Stimulated activated CD8-positive, alpha-beta memory T cell treated with anti-CD3 and anti-CD28 coated beads, Interleukin-4, amount 100 ng/mL, for 24 hours (primary cell): Measurements from ENCODE around the gene IL16.

Source experiments
- DNase-seq: peaks from one replicate; pipeline ENCODE4 v3.0.0-alpha.2; 2020; ENCODE audit warnings: low read depth

The IL16 gene

DNA sequence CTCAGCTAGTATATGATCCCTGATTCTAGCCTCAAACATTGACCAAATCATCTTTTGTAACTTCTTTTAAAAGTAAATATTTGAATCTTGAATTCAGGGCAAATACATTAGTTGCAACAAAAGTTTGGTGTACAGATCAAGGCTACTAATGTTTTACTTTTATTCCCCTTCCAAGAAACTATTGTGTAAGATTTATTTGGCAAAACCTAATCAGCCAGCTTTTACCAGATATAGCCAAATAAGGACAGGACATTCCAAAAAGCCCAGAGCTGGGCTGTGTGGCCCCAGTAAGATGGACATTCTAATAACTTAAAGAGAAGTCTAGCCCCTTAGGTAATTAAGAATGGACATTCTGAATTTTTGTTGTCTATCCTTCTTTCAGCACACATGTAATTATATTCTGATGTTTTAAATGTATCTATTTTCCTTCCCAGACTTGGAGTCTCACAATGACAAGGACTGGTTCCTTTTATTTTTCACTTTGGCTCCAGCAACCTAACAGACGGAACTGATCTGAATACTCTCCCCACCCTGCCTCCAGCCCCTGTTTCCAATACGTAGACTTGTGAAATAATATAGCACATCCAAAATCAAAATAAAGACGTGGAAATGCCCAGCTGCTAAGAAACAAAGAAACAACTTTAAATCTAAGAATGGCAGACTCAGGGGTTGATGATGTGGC, 79.2 kb downstream of the IL16 start:
- DNase-seq: no peak

DNA sequence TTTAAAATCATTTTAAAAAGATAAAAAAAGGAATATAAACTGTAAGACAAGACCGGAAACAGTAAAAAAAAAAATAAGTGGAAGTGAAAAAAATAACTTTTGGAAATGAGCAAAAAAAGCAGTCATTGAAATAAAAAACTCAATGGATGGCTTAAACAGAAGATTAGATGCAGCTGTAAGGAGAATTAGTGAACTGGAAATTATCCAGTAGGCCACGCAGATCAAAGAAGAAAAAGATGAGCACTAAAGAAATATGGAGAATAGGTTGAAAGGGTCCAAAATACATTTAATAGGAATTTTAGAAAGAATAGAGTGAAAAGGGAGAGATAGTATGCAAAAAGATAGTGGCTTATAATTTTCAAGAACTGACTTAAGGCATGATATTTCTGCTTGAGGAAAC, 80.3 kb downstream of the IL16 start:
- no peak for DNase-seq

DNA sequence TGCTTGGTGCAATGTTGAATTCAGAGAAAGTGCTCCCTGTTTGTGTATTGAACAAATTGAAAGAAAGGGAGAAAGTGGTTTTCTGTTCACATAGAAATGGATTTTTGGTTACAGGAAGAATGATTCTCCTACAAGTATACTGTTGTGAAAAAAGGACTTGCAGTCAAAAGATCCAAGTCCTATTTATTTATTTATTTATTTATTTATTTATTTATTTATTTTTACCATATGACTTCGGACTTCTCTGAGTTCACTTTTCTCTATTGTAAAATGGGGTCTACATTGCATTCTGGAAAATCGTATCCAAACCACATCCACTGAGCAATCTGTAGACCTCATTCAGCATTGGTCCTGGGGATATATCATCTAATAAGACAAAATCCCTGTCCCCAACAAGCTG, 81.2 kb downstream of the IL16 start:
- no peak for DNase-seq

DNA sequence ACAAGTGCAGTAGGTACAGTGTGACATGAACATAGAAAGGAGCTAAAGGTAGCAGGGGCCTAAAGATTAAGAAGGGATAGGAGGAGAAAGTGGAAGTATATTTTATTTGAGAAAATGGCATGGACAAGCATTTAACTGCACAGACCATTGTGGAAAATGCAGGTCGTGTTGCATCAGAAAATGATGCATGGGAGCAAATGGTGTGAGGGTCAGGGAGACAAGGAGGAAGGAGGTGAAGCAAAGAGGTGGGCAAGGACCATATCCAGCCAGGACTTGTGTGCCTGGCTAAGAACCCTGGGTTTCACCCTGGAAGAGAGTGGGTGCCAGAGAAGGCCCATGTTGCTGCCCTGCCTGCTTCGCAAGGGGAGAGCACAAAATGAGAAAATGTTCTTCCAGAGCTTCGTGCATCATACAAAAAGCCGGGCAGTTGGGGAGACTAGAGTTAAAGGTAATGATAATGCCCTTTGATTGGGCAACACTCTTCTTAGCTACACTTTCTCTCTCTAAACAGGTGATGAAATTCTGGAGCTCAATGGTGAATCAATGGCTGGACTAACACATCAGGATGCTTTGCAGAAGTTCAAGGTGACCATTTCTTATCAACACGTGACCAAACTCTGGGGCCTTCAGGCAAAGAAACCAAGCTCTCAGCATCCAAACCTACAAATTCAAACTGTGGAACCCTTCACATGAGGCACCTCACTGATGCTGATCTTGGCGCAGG, 81.8 kb downstream of the IL16 start:
- no peak for DNase-seq

DNA sequence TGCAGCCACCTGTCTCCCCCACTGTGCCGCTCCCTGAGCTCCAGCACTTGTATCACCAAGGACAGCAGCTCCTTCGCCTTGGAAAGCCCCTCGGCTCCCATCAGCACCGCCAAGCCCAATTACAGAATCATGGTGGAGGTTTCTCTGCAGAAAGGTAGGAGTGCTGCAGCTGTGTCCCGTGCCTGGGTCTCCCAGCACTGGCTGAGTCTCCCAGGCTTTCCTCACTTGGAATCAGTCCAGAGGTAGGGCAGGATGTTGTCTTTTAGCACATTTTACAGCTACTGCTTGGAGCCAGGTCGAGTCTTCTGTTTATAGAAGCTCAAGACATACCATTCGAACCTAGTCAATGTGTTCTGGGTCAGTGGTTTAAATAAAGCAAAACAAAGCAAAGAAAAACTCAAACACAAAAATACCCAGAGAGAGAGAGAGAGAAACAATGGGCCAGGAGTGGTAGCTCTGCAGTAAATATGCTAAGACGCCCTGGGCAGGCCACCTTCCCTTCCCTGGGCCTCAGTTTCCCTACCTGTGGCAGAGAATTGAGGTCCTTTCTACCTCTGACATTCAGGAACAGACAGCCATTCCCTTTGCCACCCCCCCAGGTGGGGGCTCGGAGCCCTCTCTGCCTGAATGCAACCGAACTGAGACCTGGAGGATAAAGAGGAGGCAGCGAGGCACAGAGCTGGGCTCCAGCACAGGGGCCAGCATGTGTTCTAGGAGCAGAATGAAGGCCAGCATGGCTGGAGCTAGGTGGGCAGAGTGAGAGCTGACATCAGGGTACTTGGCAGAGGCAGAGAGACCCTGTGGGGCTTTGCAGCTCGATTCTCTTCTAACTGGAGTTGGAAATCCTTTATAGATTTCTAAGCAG, 83.2 kb downstream of the IL16 start:
- no peak for DNase-seq

DNA sequence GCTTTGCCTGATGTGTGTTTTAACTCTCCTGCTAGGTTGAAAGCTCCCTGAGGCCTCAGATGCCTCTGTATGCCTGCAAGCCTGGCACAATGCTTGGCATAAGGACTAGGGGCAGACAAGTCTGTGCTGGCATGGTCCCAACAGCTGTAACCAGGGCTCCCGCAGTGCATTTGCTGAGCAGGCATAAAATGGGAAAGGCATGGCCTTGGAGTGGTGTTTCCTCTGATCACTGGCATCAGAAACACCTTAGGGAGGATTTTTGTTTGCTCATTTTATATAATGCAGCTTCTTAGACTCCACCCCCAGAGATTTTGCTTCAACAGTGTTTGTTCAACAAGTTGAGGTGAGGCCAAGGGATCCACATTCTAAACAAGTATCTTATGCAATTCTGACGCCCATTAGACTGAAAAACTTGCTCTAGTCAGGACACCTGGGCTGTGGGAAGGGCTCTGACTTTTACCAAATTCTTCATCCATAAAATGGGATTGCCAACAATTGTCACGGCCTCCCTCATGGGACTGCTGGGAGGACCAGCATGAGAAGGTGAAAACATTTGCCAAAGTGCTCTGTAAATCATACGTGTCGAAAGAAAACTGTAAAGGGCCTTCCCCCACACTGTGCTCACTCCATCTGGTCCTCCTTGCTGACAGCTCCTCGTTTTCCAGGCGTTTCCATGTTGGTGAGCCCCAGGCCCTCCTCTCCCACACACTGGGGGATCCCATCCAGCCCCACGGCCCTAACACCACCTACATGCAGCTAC, 84.2 kb downstream of the IL16 start:
- no peak for DNase-seq

DNA sequence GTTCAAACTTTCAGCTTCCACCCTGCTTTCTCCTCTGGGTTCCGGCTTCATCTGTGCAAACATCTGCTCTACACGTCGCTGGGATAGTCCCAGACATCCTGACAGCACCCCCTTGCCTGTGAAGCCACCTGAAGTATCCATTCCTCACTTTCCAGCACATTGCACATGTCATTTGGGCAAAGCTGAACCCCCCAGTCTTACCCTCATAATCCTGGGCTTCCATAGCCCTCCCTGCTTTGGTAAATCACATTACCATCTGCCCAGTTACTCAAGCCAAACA, 84.7 kb downstream of the IL16 start:
- no peak for DNase-seq

DNA sequence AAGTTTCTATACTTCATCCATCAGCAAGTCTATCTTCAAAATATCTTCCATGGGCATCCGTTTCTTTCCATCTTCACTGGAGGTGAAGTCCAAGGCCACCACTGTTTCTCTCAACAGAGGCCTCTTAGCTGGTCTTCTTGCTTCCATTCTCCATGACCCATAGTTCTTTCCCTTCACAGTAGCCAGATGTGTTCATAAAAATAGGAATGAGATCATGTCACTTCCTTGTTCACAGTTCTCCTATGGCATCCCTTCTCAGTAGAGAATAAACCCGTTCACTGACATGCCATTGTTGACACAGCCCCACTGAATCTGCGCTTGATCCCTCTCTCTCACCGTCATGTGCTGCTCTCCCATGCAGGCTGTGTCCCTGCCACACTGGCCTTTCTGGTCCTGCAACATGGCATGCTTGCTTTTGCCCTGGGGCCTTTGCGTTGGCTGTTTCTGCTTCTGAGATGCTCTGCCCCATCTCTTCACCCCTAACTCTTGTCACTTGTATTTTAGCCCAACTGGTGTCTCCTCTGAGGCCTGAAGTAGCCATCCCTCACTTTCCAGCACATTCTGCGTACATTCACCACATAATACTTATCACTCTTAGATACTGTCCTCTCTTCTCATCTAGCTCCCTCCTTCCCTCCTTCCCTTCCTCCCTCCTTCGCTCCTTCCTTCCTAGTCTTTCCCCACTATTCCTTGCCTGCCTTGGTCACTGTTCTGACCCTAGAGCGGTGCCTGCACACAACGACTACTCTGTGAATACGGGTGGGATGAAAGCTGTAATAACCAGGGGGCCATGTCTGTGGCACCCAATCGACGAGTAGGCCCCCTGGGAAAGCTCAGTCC, 85.3 kb downstream of the IL16 start:
- no peak for DNase-seq

DNA sequence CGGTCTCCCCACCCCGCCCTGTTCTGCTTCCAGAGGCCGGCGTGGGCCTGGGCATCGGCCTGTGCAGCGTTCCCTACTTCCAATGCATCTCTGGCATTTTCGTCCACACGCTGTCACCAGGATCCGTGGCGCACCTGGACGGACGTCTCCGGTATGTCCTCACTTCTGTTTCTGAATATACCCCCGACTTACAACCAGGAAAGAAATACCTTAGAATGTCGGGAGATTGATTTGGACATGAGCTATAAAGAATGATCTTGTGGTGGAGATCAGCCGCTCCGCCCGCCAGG, 85.9 kb downstream of the IL16 start:
- no peak for DNase-seq

DNA sequence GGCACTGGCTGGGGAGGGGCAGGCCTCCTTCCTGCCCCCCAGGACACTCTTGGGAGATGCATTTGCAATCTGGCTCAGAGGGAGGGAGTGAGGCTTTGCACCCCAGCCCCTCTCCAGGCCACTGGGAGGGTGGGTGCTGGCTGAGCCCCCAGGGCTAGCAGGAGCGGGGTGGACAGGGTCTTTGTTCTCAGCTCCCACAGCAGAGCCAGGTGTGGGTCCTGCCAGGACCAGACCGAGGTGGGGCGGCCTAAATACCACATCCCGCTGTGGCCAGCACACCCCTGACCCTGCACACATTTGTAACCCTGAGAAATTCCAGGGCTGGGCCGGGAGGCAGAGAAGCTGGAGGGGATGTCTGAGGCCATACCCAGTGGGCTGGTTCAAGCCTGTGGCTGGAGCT, 86.2 kb downstream of the IL16 start:
- no peak for DNase-seq

DNA sequence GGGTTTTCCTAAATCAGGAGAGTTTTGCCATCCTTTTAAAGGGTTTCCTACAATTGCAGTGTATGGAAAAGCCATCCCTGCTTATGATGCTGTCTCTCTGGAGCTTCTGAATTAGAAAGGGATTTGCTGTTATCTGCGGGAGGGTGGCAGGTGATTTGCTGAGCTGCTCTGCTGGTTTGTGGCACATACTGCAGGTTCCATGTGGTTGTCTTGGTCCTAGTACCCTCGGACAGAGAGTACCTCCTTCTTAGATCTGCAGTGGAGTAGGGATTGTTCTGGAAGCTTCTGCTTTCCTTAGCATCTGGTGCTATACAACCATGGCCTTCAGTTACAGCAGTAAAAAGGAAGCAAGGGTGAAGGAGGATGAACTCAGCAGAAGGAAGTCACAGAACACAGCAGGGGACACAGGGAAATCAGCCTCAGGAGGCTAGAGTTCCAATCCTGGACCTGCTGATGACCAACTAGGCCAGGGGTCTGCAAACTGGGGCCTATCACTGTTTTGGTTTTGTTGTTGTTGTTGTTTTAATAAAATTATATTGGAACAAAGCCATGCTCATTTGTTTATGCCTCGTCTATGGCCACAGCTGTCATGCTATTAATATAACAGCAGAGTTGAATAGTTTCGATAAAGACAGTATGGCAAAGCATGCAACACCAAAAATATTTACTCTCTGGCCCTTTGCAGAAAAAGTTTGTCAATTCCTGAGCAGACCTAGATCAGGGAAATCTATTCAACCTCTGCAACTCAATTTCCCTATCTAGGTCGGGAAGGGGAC, 87.8 kb downstream of the IL16 start:
- no peak for DNase-seq

DNA sequence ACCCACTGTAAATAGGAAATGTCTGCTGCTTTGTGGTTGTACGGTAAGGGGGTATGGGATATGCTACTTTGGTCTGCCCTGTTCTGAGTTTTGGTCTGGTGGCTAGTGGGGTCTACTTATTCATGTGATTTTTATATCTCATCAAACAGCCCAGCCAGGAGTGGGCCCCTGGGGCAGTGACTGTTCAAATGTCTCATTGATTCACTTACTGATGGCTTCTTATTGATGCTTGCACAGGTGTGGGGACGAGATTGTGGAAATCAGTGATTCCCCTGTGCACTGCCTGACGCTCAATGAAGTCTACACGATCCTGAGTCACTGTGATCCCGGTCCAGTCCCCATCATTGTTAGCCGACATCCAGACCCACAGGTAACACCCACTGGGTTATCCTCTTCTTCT, 88.8 kb downstream of the IL16 start:
- DNase-seq: no peak

DNA sequence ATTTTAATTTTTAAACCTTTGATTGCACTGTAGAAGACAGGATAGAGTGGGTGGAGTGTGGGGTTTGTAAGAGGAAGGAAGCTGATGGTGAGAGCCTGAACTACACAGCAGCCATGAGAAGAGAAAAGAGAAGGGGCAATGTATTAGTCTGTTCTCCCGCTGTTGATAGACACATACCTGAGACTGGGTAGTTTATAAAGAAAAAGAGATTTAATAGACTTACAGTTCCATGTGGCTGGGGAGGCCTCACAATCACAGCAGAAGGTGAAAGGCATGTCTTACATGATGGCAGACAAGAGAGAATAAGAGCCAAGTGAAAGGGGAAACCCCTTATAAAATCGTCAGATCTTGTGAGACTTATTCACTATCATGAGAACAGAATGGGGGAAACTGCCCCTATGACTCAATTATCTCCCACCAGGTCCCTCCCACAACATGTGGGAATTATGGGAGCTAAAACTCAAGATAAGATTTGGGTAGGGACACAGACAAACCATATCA, 90.0 kb downstream of the IL16 start:
- DNase-seq: no peak

DNA sequence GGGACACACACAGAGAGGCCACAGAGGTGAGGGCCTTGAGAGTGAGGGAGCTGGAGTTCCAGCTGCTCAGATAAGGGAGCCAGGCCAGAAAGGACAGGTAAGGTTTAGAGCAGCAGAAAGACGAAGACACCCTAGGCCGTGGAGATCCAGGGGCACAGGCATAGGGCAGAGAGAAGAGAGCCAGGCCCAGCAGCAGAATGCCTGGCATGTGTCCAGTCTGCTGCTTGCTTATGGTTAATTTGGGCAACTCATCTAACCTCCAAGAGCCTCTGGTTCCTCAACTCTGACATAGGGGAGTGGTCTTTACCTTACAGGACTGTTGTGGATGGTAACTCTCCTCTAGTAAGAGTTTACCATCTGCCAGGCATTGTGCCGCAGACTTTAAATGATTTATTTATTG, 91.4 kb downstream of the IL16 start:
- no peak for DNase-seq

DNA sequence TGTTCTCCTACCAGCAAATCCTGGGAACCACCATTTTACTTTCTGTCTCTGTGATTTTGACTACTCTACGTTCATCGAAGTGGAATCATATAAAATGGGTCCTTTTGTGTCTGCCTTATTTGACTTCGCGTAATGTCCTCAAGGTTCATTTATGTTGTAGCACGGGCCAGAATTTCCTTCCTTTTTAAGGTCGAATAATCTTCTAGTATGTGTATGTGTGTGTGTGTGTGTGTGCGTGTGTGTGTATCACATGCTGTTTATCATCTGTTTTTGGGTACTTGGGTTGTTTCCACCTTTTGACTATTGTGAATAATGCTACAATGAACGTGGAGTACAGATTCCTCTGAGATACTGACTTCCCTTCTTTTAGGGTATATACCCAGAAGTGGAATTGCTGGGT, 91.9 kb downstream of the IL16 start:
- DNase-seq: no peak

DNA sequence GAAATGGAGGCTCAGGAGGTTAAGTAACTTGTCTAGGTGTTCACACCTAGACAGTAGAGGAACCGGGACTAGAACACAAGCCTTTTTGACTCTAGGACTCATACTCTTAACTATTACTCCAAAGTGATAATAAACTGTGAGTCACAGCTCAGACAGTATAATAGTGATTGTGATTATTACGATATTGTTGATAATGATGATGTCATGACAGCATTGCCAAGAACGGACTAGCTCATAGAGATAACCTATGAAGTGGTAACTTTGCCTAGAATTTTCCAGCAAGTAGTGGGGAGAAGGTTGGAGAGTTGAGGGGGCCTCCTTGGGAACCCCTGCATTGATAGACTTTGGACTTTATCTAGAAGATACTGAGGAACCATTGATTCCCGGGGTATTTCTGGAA, 93.2 kb downstream of the IL16 start:
- DNase-seq: no peak

DNA sequence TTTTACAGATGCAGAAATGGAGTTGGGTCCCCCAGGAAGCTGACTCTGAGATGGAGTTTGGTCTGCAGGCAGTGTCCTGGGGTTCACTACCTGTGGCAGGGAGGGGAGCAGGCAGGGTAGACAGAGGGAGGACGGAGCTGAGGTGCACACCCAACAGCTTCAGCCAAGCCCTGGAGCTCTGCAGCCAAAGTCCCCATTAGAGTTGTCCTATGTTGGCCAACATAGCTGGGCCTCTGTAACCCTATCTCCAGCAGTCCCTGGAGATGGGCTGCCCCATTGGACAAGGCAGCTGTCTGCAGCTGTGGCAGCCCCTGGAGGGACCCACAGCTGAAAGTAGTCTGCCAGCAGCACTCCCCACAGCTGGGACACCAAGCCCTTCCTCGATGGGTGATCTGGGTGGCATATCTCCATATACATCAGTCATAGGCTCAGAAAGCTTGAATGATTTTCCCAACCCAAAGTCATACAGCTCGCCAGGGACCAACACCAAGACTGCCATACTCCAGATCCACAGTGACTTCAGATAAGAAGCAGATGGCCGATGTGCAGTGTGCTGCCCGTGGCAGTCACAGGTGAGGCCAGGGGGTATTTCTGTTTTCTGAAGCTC, 95.3 kb downstream of the IL16 start:
- no peak for DNase-seq

DNA sequence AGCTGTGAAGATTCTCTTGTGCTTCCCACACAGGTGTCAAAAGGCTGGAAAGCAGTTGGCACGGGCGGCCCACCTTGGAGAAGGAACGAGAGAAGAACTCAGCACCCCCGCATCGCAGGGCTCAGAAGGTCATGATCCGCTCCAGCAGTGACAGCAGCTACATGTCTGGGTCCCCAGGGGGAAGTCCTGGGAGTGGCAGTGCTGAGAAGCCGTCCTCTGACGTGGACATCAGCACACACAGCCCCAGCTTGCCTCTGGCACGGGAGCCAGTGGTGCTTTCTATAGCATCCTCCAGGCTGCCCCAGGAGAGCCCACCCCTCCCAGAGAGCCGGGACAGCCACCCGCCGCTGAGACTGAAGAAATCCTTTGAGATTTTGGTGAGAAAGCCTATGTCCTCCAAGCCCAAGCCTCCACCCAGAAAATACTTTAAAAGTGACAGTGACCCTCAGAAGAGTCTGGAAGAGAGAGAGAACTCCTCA, 95.9 kb downstream of the IL16 start:
- DNase-seq: no peak

DNA sequence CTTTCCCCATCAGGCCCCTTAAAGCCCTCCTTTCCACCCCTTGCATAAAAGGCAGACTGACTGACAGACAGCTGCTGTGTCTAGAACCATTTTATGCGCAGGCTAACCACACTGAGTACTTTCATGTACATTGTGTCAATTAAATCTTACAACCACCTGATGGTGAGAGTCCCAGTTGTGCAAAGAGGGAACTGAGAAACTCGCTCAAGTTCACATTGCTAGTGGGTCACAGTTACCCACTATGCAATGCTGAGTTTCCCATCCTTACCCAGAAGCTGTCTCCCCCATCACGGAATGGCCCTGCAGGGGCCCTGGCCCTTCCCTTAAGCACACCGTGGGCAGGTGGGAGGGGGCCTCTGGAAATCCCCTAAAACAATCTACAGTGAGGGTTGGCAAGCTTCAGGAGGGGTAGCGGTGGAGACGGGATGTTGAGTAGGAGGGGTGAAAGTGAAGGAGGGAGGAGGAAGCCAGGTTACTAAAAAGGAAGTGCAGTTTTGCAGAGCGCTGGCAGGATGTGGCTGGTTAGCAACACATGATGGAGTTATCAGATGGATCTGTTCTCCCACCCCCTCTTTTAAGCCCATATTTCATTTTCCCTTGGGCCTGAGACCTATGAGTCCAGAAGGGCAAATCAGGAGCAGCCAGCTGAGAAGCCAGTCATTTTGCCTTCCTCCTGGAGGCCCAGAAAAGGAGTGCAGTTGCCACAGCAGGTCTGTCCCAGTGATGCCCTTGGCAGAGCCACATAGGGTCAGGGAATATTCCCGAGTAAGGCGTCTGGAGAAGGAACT, 97.2 kb downstream of the IL16 start:
- DNase-seq: peak; percentile 69

DNA sequence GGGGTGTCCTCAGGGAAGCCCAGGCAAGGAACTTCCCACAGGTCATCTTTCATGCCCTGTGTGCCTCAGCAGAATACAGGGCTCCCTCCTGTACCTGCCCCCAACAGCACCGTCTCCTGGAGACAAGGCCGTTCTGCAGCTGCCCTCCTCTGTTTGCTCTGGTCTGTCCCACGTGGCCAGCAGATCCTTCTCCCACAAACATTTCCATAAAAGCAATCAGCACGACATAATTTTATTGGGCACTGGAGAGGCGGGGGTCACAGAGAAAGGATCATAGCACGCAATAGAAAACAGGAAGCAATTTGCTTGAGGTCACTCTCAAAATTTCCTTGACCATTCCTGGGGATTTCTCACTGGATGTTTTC, 97.8 kb downstream of the IL16 start:
- DNase-seq: no peak
